Kidney glomerular epithelial cell (primary cell): ENCODE results near the gene KCNIP1.

ENCODE experiments used
- DNase-seq: peaks from one replicate; lab custom pipeline; 2025; lab: John Stamatoyannopoulos, UW

Gene KCNIP1

GRCh38 chr5:170715141-170715540, 211.3 kb downstream of the KCNIP1 start:
- DNase-seq, result no peak

DNA sequence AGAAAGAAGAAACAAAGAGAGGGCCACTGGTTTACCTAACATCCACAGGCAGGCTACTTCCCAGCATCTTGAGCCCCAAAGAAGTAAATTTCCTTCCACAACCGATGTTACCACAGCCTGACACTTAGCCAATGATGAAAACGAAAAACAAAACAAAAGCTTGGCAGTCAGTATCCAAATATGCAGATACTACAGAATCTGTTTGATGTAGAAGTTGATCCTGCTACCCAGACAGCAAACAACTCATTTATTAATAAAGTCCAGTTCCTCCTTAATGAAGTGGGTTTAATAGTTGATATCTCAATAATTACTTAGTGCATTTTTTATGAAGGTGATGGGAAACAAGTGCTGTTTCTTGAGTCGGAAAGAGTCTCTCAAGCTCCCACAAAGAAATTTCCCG, 212.6 kb downstream of the KCNIP1 start:
- DNase-seq, result no peak

DNA sequence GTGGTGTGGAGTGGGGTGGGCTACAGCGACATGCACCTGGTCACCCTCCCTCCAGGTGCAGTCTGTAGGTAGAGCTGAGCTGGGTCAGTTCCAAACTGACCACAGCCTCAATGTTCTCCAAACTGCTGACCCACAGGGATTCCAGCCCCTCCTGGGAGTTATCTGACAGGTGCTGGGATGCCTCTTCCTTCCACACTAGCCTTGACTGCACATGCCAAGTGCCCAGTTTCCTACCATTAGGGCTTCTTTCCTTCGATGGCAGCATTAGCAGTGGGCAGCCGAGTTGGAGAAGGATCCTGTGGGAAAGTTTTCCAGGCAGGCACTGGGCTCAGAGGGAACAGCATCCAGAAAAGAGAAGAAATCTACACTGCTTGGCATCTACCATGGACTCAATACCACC, 215.7 kb downstream of the KCNIP1 start:
- DNase-seq, result no peak

GRCh38 chr5:170720179-170720578, 216.4 kb downstream of the KCNIP1 start:
- DNase-seq, result no peak

- no peak for DNase-seq
Observed at GRCh38 chr5:170720984-170721383, 217.2 kb downstream of the KCNIP1 start.

DNA sequence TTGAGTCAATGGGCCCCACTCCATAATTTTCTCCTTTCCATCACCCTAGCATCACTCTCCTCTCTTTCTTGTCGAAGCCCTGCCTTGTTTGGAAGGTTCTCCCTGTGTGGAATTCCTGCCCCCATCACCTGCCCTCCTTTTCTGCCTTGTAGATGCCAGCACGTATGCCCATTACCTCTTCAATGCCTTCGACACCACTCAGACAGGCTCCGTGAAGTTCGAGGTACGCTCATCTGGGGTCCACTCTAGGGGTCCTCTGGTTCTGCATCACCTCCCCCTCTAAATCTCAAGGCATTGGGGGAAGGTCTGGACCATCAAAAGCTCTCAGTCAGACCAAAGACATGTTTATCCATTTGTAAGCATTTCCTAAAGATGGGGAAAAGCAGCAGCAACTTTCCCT, 217.9 kb downstream of the KCNIP1 start:
- DNase-seq, result no peak

GRCh38 chr5:170722316-170722715, 218.5 kb downstream of the KCNIP1 start:
- no peak for DNase-seq

GRCh38 chr5:170731052-170731451, 227.2 kb downstream of the KCNIP1 start:
- no peak for DNase-seq

DNA sequence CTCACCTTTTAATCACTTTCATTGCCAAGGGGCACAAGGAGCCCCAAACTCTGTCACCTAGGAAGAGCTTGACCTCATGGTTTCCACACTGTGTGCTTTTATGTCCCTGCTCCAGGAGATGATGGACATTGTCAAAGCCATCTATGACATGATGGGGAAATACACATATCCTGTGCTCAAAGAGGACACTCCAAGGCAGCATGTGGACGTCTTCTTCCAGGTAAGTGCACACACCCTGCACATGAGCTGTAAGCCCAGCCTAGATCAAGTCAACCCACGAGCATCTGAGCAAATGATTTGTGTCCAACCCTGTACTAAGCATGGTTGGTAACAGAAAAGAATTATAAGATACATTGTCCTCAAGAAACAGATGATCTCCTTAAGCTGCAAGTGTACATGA, 228.9 kb downstream of the KCNIP1 start:
- no peak for DNase-seq

DNA sequence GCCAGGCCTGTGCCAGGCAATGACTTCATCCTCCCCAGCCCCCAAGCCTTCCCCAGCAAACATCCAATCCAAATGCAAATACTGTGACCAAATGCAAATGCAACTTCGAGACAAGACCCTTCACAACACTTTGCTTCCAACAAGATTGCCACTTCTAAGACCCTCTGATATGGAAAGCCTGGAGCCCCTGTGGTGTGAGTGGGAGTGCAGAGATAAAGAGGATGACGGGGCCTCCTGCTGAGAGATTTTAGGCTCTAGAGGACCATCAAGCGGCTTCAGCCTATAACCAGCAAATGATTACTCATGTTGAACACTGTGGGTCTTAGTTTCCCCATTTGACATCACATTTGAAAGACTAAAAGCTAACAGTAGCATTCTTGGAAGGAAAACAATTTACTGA, 233.1 kb downstream of the KCNIP1 start:
- DNase-seq, result no peak

- DNase-seq, result no peak
Observed at GRCh38 chr5:170737591-170737990, 233.8 kb downstream of the KCNIP1 start.

DNA sequence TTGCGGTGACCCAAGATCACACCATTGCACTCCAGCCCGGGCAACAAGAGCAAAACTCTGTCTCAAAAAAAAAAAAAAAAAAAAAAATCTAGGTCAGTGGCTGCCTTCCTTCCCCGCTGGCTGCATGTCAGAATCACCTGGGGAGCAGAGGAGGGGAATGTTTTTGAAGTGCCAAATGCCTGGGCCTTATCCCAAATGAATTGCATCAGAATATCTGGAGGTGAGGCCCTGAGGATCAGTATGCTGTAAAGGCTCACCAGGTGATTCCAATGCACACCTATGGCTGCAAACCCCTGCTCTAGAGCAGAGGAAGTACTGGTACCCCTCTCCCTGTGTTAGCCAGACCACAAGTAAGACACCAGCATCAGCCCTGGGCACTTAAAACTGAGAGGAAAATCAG, 235.0 kb downstream of the KCNIP1 start:
- DNase-seq, result no peak

GRCh38 chr5:170739446-170739845, 235.6 kb downstream of the KCNIP1 start:
- DNase-seq, result no peak

DNA sequence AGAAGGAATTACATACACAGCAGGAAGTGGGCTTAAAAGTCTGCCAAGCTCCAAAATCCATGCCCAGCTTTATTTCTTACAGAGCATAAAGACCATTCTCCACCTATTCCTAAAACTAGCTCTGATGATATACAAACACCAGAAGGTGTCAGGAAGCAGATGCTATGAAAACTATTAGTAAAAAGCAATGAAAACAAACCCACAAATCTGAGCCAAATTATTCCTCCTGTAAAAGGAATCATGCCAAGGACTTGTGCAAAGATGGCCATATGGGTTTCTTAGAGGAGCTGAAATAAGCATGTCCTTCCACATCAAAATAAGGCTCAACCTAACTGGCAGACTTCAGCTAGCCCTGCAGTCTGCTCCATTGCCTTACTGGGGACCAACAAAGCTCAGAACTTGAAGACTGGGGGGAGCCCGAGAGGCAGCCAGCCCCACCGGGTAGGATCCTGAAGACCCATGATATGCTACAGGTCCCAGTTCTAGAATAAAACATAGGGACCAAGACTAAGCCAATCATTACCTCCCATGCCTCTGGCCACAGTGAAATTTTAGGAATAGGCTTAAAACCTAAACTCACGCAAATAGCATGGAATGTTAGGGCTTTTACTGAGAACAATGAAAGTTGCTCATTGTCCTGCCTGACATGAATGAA, 236.9 kb downstream of the KCNIP1 start:
- DNase-seq, result no peak

GRCh38 chr5:170741801-170742200, 238.0 kb downstream of the KCNIP1 start:
- no peak for DNase-seq

DNA sequence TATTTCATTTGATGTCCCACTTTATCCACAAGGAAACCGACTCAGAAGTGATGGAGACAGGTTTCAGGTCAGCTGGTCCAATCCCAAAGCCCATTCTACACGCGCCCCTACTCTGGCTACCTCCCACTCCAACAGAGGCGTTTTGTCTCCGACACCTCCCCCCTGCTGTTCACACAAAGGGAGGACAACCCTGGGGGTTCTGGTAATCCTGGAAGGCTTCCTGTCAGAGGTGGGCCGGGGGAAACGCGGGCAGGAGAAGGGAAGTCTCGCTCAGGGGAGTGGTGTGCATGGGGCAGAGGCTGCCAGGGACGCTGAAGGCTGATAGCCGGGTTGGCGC, 240.0 kb downstream of the KCNIP1 start:
- no peak for DNase-seq

DNA sequence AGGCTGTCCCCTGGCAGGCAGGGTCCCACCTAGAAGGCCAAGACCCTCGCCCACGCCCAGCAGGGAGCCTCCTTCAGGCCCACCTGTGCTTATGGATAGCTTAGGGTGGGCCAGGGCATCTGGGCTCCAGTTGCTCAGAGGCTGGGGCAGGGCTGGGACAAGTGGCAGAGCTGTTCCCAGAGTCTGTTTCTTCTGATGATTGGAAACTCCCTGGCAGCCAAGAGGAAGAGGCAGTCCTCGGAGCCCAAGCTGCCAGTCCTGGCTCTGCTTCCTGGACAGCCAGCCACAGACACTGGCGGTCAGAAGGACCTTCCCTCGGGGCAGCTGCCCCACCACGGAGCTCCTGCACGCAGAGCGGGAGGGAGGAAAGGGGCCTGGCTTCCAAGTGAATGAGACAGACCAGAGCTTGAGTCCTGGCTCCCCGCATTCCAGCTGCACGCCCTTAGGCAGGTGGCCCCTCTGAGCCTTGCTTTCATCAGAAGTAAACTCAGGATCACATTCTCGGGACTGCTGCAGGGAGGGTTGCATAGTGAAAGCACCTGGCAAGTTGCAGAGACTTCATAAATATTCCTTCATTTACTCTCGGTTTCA, 241.8 kb downstream of the KCNIP1 start:
- peak; percentile 61 for DNase-seq

GRCh38 chr5:170746075-170746960, 242.5 kb downstream of the KCNIP1 start:
- DNase-seq, result no peak

GRCh38 chr5:170746961-170747340, 243.1 kb downstream of the KCNIP1 start:
- no peak for DNase-seq

DNA sequence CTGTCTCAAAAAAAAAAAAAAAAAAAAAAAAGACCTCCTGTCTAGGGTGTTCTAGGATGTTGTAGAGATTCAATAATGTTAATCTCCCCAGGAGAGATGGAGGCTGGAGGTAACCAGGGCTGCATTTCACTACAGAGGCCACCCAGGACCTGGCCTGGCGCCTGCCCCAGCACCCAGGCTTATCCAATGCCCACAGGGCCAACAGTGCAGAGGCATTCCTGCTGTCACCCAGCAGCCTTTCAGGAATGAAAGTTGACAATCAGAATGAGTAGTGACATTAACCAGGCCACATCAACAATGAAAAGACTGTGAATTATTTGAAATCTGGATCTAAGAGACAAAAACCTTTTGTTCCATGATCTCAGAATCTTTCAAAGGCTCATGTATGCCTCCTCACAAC, 243.5 kb downstream of the KCNIP1 start:
- no peak for DNase-seq

DNA sequence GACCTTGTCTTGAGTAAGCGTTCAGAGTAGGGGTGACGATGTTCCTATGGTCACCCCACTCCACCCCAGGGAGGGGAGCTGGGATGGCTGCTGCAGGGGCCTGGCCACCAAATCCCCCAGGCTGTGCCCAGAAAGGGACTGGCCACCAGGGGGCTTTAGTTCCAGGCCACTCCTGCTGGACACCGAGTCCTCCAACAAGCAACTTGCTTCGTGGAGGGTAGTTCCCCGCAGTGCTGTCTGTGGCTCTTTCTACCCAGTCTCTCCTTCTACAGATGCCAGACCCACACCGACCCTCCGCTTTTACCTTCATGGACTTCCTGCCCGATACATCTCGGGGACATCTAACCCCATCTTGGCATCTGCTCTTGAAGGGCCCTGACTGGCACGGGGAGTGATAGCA, 244.0 kb downstream of the KCNIP1 start:
- DNase-seq, result no peak

DNA sequence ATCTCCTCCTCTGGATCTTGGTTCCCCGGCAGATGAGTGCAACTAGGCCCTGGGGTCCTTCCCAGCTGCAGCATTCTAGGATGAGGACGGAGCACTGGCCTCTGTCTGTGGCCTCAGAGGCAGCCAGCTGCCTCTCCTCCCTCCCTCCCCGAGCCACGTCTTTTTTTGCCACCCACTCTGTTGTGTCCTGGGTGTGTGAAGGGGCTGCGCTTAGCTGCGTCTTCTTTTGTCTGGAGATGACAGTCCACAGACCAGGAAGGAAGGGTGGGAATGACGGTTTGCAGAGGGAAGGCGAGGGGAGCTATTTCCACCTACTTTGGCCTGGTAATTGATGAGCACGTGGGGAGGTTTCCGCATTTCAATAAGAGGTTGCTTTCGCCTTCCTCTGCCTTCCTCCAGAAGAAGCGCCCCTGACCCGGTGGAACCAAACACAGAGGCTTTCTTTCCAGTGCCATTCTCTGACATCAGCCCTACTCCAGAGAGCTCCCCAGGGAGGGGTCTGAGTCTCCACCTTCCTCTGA, 245.2 kb downstream of the KCNIP1 start:
- no peak for DNase-seq

GRCh38 chr5:170749911-170750431, 246.2 kb downstream of the KCNIP1 start:
- DNase-seq, result no peak
